Ectodermal cell (in vitro differentiated cells): ENCODE measurements around the gene NEU4.

Experiments used
- H3K27ac ChIP-seq: 2 replicates; pipeline ENCODE4 v1.7.0; 2013; ENCODE audit warnings: mild to moderate bottlenecking, low read depth, low read length; ENCODE audit not compliant: insufficient read depth, poor library complexity, severe bottlenecking
- H3K27me3 ChIP-seq: 2 replicates; pipeline ENCODE4 v1.7.0; 2013; ENCODE audit warnings: mild to moderate bottlenecking, low read length; ENCODE audit not compliant: insufficient read depth, control insufficient read depth, poor library complexity, severe bottlenecking
- H3K36me3 ChIP-seq: one replicate; pipeline ENCODE4 v1.7.0; 2013; ENCODE audit warnings: low read length; ENCODE audit not compliant: control insufficient read depth, insufficient read depth
- H3K4me1 ChIP-seq: one replicate; pipeline ENCODE4 v1.7.0; 2013; ENCODE audit warnings: low read length; ENCODE audit not compliant: control insufficient read depth, insufficient read depth
- H3K4me3 ChIP-seq: 2 replicates; pipeline ENCODE4 v1.7.0; 2013; ENCODE audit warnings: low read depth, low read length, control low read depth; ENCODE audit not compliant: insufficient read depth
- H3K9me3 ChIP-seq: 2 replicates; pipeline ENCODE4 v1.7.0; 2013; ENCODE audit warnings: mild to moderate bottlenecking, low read length, moderate library complexity; ENCODE audit not compliant: control insufficient read depth
- WGBS, 2 experiments: methylation state at CpG; one replicate each; pipeline ENCODE4 v1.1.7; 2013; ENCODE audit warnings: missing lambda C conversion rate in 2 of 2; 5-methylcytosine and 5-hydroxymethylcytosine counted together

NEU4 gene

GRCh38 chr2:241810307-241811200, 1.6 kb downstream of the NEU4 start:
- Histone ChIP-seq H3K4me1 (peaks cover 25% of the 10 kb centered on the region), H3K27me3 (no peaks in the 10 kb centered on the region), H3K9me3 (no peaks in the 10 kb centered on the region), H3K36me3 (no peaks in the 10 kb centered on the region), H3K27ac (no peak overlapping the region), H3K4me3 (no peak overlapping the region)
- 71 to 75% methylated on average over 28 of the region's 28 CpGs for WGBS, 2 experiments

- H3K27ac ChIP-seq, result no peak overlapping the region
- WGBS, 2 experiments, result 93 to 94% methylated on average over 27 of the region's 27 CpGs
- no peaks in the 10 kb centered on the region for H3K27me3 ChIP-seq
- H3K36me3 ChIP-seq, result no peaks in the 10 kb centered on the region
- no peak overlapping the region for H3K4me3 ChIP-seq
- no peaks in the 10 kb centered on the region for H3K9me3 ChIP-seq
- peaks cover 28% of the 10 kb centered on the region for H3K4me1 ChIP-seq
Measured at GRCh38 chr2:241811201-241811951, 2.4 kb downstream of the NEU4 start.

GRCh38 chr2:241811952-241812729, 3.1 kb downstream of the NEU4 start:
- no peaks in the 10 kb centered on the region for H3K9me3 ChIP-seq
- no peak overlapping the region for H3K4me3 ChIP-seq
- WGBS, 2 experiments, result 90 to 91% methylated on average over 20 of the region's 20 CpGs
- H3K27ac ChIP-seq, result no peak overlapping the region
- H3K4me1 ChIP-seq, result peaks cover 28% of the 10 kb centered on the region
- no peaks in the 10 kb centered on the region for H3K36me3 ChIP-seq
- H3K27me3 ChIP-seq, result no peaks in the 10 kb centered on the region

GRCh38 chr2:241812730-241813643, 4.0 kb downstream of the NEU4 start:
- no peaks in the 10 kb centered on the region for H3K9me3 ChIP-seq
- H3K27ac ChIP-seq, result no peak overlapping the region
- no peaks in the 10 kb centered on the region for H3K36me3 ChIP-seq
- no peaks in the 10 kb centered on the region for H3K27me3 ChIP-seq
- H3K4me1 ChIP-seq, result peaks cover 28% of the 10 kb centered on the region
- no peak overlapping the region for H3K4me3 ChIP-seq
- WGBS, 2 experiments, result 92% methylated on average over 40 of the region's 40 CpGs

- 86 to 88% methylated on average over 20 of the region's 20 CpGs for WGBS, 2 experiments
- no peaks in the 10 kb centered on the region for H3K36me3 ChIP-seq
- H3K27me3 ChIP-seq, result no peaks in the 10 kb centered on the region
- no peak overlapping the region for H3K27ac ChIP-seq
- H3K4me1 ChIP-seq, result peaks cover 23% of the 10 kb centered on the region
- no peak overlapping the region for H3K4me3 ChIP-seq
- no peaks in the 10 kb centered on the region for H3K9me3 ChIP-seq
Measured at GRCh38 chr2:241813644-241814392, 4.8 kb downstream of the NEU4 start.

DNA sequence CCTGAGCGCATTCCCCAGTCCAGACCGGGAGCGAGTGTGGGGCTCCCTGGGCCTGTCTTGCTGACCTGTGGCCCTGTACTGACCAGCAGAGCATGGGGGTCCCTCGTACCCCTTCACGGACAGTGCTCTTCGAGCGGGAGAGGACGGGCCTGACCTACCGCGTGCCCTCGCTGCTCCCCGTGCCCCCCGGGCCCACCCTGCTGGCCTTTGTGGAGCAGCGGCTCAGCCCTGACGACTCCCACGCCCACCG, 5.3 kb downstream of the NEU4 start:
- no peak overlapping the region for H3K27ac ChIP-seq
- peaks cover 23% of the 10 kb centered on the region for H3K4me1 ChIP-seq
- H3K4me3 ChIP-seq, result no peak overlapping the region
- 93 to 94% methylated on average over 17 of the region's 17 CpGs for WGBS, 2 experiments
- no peaks in the 10 kb centered on the region for H3K36me3 ChIP-seq
- H3K27me3 ChIP-seq, result no peaks in the 10 kb centered on the region
- H3K9me3 ChIP-seq, result no peaks in the 10 kb centered on the region

- 89 to 90% methylated on average over 52 of the region's 52 CpGs for WGBS, 2 experiments
- no peaks in the 10 kb centered on the region for H3K27me3 ChIP-seq
- no peaks in the 10 kb centered on the region for H3K36me3 ChIP-seq
- no peak overlapping the region for H3K27ac ChIP-seq
- no peak overlapping the region for H3K4me3 ChIP-seq
- H3K9me3 ChIP-seq, result no peaks in the 10 kb centered on the region
- peaks cover 19% of the 10 kb centered on the region for H3K4me1 ChIP-seq
Measured at GRCh38 chr2:241814643-241815476, 5.9 kb downstream of the NEU4 start.

GRCh38 chr2:241815477-241816430, 6.8 kb downstream of the NEU4 start:
- no peaks in the 10 kb centered on the region for H3K36me3 ChIP-seq
- 89 to 90% methylated on average over 48 of the region's 48 CpGs for WGBS, 2 experiments
- no peak overlapping the region for H3K4me3 ChIP-seq
- no peak overlapping the region for H3K27ac ChIP-seq
- peaks cover 10% of the 10 kb centered on the region for H3K4me1 ChIP-seq
- no peaks in the 10 kb centered on the region for H3K9me3 ChIP-seq
- no peaks in the 10 kb centered on the region for H3K27me3 ChIP-seq
